ENCODE results near the gene PARP4.

- TF ChIP-seq CTCF (conservative IDR thresholded peaks at IDR 0.05; ENCODE audit: low read depth in 2 of 2), result peak in 1 of 2 experiments; percentile 40; a peak in 3 of 4 replicates
- TF ChIP-seq EZH2 (IDR thresholded peaks at IDR 0.05; ENCODE audit: low read depth, unreplicated experiment), result no peak
- TF ChIP-seq POLR2AphosphoS5 (IDR thresholded peaks at IDR 0.05; ENCODE audit: low read depth), result no peak
- TF ChIP-seq EZH2phosphoT487 (IDR thresholded peaks at IDR 0.05; ENCODE audit: unreplicated experiment), result no peak
- no peak for TF ChIP-seq CREB1 (CRISPR knock-in tag; IDR thresholded peaks at IDR 0.05; ENCODE audit: low read depth)
- TF ChIP-seq REST (IDR thresholded peaks at IDR 0.05; ENCODE audit: unreplicated experiment), result no peak
- TF ChIP-seq STAT1 (IDR thresholded peaks at IDR 0.05; ENCODE audit: unreplicated experiment), result no peak
- TF ChIP-seq NANOG (IDR thresholded peaks at IDR 0.05; ENCODE audit: borderline replicate concordance), result no peak
- TF ChIP-seq JUNB (IDR thresholded peaks at IDR 0.05; ENCODE audit: unreplicated experiment), result no peak
- no peak for TF ChIP-seq ZNF331 (CRISPR knock-in tag; IDR thresholded peaks at IDR 0.05; ENCODE audit: low read depth)
- TF ChIP-seq ZNF114 (CRISPR knock-in tag; IDR thresholded peaks at IDR 0.05), result no peak
Observed at GRCh38 chr13:24407844-24408243, 104.7 kb downstream of the PARP4 start.
